Activated T-cell treated with anti-CD3 and anti-CD28 coated beads, Interleukin-2, amount 50 U/mL, for 24 hours (primary cell): ENCODE results near the gene MFSD2A.
"Not testable (repeated sequence)": the region's sequence is repeated elsewhere in the genome, so short reads cannot be mapped to it uniquely, and the experiment has no call there.

Source experiments
- DNase-seq: peaks from one replicate; pipeline ENCODE4 v3.0.0-alpha.2; 2020
- H3K27ac Mint-ChIP-seq: 2 replicates; pipeline ENCODE4 v1.8.0; 2020; ENCODE audit warnings: mild to moderate bottlenecking, mixed read lengths
- H3K27me3 Mint-ChIP-seq: 2 replicates; pipeline ENCODE4 v1.8.0; 2020; ENCODE audit warnings: mixed read lengths
- H3K36me3 Mint-ChIP-seq: 2 replicates; pipeline ENCODE4 v1.8.0; 2020; ENCODE audit warnings: low read depth, mixed read lengths
- H3K4me1 Mint-ChIP-seq: 2 replicates; pipeline ENCODE4 v1.8.0; 2020; ENCODE audit warnings: low read depth, mixed read lengths
- H3K4me3 Mint-ChIP-seq: 2 replicates; pipeline ENCODE4 v1.8.0; 2020; ENCODE audit warnings: mild to moderate bottlenecking, moderate library complexity, mixed read lengths
- H3K9me3 Mint-ChIP-seq: 2 replicates; pipeline ENCODE4 v1.8.0; 2020; ENCODE audit warnings: mixed read lengths

Gene MFSD2A

GRCh38 chr1:39990428-39990827, 35.5 kb downstream of the MFSD2A start:
- H3K4me3 Mint-ChIP-seq = no peak overlapping the region
- H3K27me3 Mint-ChIP-seq = no peaks in the 10 kb centered on the region
- H3K4me1 Mint-ChIP-seq = no peaks in the 10 kb centered on the region
- H3K36me3 Mint-ChIP-seq = no peaks in the 10 kb centered on the region
- DNase-seq = no peak
- H3K9me3 Mint-ChIP-seq = no peaks in the 10 kb centered on the region
- H3K27ac Mint-ChIP-seq = no peak overlapping the region

DNA sequence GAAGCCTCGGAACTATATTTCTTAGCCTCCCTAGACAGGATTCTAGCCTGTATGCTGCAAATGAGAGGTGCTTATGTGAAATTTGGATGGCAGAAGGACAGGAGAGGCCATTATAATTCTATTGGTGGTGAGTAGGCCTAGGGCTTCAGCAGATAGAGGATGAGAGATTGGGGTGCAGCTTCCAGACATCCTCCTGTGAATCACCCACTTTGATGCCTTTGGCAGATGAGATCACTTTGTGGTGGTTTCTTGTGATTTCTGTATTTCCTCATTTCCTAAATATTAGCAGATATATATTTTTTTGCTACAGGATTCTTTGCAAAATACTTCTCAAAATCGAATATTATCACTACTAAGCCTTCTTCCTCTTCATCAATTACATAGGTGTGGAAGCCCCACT, 37.3 kb downstream of the MFSD2A start:
- no peak overlapping the region for H3K27ac Mint-ChIP-seq
- DNase-seq = no peak
- no peaks in the 10 kb centered on the region for H3K27me3 Mint-ChIP-seq
- no peaks in the 10 kb centered on the region for H3K9me3 Mint-ChIP-seq
- H3K4me3 Mint-ChIP-seq = no peak overlapping the region
- peaks cover 12% of the 10 kb centered on the region for H3K4me1 Mint-ChIP-seq
- H3K36me3 Mint-ChIP-seq = no peaks in the 10 kb centered on the region

- H3K36me3 Mint-ChIP-seq = no peaks in the 10 kb centered on the region
- H3K4me3 Mint-ChIP-seq = no peak overlapping the region
- peaks cover 12% of the 10 kb centered on the region for H3K4me1 Mint-ChIP-seq
- H3K27ac Mint-ChIP-seq = no peak overlapping the region
- H3K9me3 Mint-ChIP-seq = no peaks in the 10 kb centered on the region
- DNase-seq = no peak
- H3K27me3 Mint-ChIP-seq = no peaks in the 10 kb centered on the region
Measured at GRCh38 chr1:39992888-39993287, 37.9 kb downstream of the MFSD2A start.

GRCh38 chr1:39995973-39996393, 41.0 kb downstream of the MFSD2A start:
- H3K36me3 Mint-ChIP-seq = no peaks in the 10 kb centered on the region
- H3K27me3 Mint-ChIP-seq = no peaks in the 10 kb centered on the region
- no peak overlapping the region for H3K4me3 Mint-ChIP-seq
- peak; percentile 33 for DNase-seq
- H3K4me1 Mint-ChIP-seq = peaks cover 12% of the 10 kb centered on the region
- no peak overlapping the region for H3K27ac Mint-ChIP-seq
- H3K9me3 Mint-ChIP-seq = no peaks in the 10 kb centered on the region

GRCh38 chr1:39996396-39997004, 41.6 kb downstream of the MFSD2A start:
- peaks cover 12% of the 10 kb centered on the region for H3K4me1 Mint-ChIP-seq
- DNase-seq = no peak
- no peaks in the 10 kb centered on the region for H3K36me3 Mint-ChIP-seq
- H3K27ac Mint-ChIP-seq = no peak overlapping the region
- no peak overlapping the region for H3K4me3 Mint-ChIP-seq
- H3K27me3 Mint-ChIP-seq = no peaks in the 10 kb centered on the region
- H3K9me3 Mint-ChIP-seq = no peaks in the 10 kb centered on the region

DNA sequence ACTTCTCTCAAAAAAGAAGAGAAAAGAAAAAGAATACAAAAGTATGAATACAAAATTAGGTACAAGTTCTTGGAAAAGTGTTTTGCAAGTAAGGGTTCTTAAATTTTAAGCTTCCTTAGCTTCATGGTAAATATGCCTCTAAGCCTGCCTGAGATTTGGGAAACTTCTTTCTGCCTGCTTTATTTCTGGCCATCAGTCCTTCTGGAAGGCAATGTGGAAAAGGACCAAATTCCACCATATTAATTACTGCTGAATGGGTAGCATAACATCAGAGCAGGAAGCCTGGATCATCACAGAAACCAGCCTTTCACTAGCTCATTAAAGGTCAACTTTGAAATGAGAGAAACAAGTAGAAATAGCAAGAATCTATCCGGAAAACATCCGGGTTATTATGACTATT, 46.5 kb downstream of the MFSD2A start:
- Mint-ChIP-seq H3K4me1 (peaks cover 7% of the 10 kb centered on the region), H3K36me3 (no peaks in the 10 kb centered on the region), H3K27ac (no peak overlapping the region), H3K9me3 (no peaks in the 10 kb centered on the region), H3K4me3 (no peak overlapping the region), H3K27me3 (no peaks in the 10 kb centered on the region)
- DNase-seq = no peak

- DNase-seq = no peak
- H3K27ac Mint-ChIP-seq = no peak overlapping the region
- no peaks in the 10 kb centered on the region for H3K36me3 Mint-ChIP-seq
- no peaks in the 10 kb centered on the region for H3K9me3 Mint-ChIP-seq
- H3K4me1 Mint-ChIP-seq = peaks cover 4% of the 10 kb centered on the region
- no peaks in the 10 kb centered on the region for H3K27me3 Mint-ChIP-seq
- H3K4me3 Mint-ChIP-seq = no peak overlapping the region
Measured at GRCh38 chr1:40003156-40004093, 48.5 kb downstream of the MFSD2A start.

GRCh38 chr1:40004857-40005256, 49.9 kb downstream of the MFSD2A start:
- no peak overlapping the region for H3K4me3 Mint-ChIP-seq

GRCh38 chr1:40007481-40008034, 52.6 kb downstream of the MFSD2A start:
- not testable (repeated sequence) for H3K36me3 Mint-ChIP-seq

More at GRCh38 chr1:40004857-40005256, 49.9 kb downstream of the MFSD2A start:
- Mint-ChIP-seq H3K27ac (no peak overlapping the region), H3K36me3 (no peaks in the 10 kb centered on the region), H3K4me1 (peaks cover 4% of the 10 kb centered on the region), H3K9me3 (no peaks in the 10 kb centered on the region), H3K27me3 (no peaks in the 10 kb centered on the region)
- DNase-seq = no peak

DNA sequence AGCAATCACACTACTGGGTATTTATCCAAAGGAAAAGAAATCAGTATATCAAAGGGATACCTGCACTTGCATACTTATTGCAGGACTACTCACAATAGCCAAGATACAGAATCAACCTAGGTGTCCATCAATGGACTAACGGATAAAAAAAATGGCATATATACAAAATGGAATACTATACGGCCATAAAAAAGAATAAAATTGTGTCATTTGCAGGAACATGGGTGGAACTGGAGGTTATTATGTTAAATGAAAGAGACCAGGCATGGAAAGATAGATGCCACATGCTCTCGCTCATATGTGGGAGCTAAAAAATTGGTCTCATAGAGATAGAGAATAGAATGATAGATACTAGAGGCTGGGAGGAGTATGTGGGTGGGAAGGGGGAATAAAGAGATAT, 56.3 kb downstream of the MFSD2A start:
- Mint-ChIP-seq H3K4me3 (no peak overlapping the region), H3K27me3 (no peaks in the 10 kb centered on the region), H3K27ac (no peak overlapping the region), H3K9me3 (peaks cover 4% of the 10 kb centered on the region), H3K36me3 (no peaks in the 10 kb centered on the region), H3K4me1 (peaks cover 23% of the 10 kb centered on the region)
- DNase-seq = no peak

More at GRCh38 chr1:40007481-40008034, 52.6 kb downstream of the MFSD2A start:
- H3K27ac Mint-ChIP-seq, DNase-seq, H3K27me3 Mint-ChIP-seq, H3K4me1 Mint-ChIP-seq, H3K9me3 Mint-ChIP-seq, H3K4me3 Mint-ChIP-seq: not testable (repeated sequence)

DNA sequence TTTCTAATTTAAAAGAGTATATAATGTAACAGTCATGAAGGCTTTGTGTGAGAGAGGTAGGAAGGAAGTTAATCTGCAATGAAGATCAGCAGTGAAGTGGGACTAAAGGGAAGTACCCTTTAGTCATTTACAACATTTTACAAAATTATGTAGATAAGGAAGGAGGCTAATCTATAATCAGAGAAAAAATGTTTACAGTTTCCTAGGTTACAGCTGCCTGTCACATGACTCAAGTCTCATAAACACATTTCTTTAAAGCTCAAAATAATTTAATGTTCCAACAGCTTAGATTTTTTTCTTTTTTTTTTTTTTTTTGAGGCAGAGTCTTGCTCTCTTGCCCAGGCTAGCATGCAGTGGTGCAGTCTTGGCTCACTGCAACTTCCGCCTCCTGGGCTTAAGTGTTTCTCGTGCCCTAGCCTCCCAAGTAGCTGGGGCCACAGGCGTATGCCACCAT, 59.3 kb downstream of the MFSD2A start:
- Mint-ChIP-seq H3K36me3 (no peaks in the 10 kb centered on the region), H3K27me3 (no peaks in the 10 kb centered on the region), H3K4me1 (peaks cover 23% of the 10 kb centered on the region), H3K4me3 (no peak overlapping the region), H3K9me3 (peaks cover 4% of the 10 kb centered on the region), H3K27ac (peak overlapping the region; percentile 82)
- no peak for DNase-seq

DNA sequence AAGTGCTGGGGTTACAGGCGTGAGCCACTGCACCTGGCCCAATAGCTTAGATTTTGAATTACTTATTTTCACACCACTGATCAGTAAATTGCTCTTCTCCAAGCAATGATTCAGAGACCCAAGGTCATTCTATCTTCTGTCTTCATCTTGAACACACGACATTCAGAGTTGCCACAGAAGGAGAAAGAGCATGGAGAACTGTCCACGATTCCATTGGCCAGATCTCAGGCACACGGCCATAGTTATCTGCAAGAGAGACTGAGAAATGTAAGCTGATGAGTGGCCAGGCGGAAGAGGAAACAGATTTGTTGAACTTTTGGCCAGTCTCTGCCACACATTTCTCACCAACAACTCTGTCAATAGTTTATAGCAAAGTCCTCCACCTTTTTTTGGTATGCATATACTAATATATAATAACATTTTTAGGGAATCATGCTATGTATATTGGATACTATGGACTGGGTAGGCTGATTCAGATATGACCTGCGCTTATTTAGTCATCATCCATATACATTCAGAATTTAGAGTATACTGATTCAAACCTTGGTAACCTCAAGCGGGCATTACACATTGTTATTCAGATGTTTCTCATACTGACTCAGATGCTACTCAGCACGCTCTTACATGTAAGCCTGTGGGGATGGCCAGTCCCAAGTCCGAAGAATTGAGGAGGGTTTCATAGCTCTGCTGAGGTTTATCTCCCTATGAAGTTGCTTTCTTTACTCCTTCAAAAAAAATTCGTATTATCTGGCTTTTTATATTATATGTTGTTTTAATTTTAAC, 60.1 kb downstream of the MFSD2A start:
- Mint-ChIP-seq H3K27ac (peak overlapping the region; percentile 82), H3K4me1 (peaks cover 23% of the 10 kb centered on the region), H3K9me3 (peaks cover 4% of the 10 kb centered on the region), H3K4me3 (no peak overlapping the region), H3K27me3 (no peaks in the 10 kb centered on the region), H3K36me3 (no peaks in the 10 kb centered on the region)
- DNase-seq = no peak

DNA sequence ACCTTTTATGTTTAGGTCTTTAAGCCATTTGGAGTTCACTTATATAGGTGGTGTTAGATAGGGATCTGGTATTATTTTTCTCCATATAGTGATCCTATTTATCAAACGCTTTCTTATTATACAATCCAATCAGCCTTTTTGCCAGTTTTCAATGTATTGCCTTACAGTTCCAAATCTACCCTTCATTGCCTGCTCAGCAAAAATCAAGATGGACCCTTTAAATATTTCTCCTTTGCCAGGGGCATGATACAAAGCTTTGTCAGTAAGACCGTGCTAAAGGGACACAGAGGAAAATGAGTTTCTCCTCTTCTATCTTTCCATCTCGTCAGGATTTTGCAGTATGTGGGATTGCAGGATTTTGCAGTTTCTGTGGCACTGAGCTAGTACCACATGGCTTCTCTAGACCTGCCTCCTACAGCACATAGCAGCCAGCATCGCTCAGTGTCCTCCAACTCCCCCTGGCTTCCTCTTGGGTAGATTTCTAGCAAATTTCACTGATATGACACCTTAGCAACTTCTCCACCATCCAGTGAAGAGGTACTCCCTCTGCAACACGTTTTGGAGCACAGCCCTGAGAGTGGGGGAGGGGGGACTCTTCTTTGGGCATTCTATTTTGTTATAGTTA, 63.1 kb downstream of the MFSD2A start:
- peaks cover 22% of the 10 kb centered on the region for H3K4me1 Mint-ChIP-seq
- no peaks in the 10 kb centered on the region for H3K36me3 Mint-ChIP-seq
- H3K4me3 Mint-ChIP-seq = no peak overlapping the region
- H3K27ac Mint-ChIP-seq = no peak overlapping the region
- no peak for DNase-seq
- H3K27me3 Mint-ChIP-seq = no peaks in the 10 kb centered on the region
- H3K9me3 Mint-ChIP-seq = no peaks in the 10 kb centered on the region
